NOMO-1 (cell line): ENCODE results near the gene SUSD1.
A peak's percentile ranks its signal among the peaks of the same experiment; 100 is the strongest.
"Not testable (repeated sequence)": the region's sequence is repeated elsewhere in the genome, so short reads cannot be mapped to it uniquely, and the experiment has no call there.

Experiments
- DNase-seq, 2 experiments: peaks; one replicate each; lab custom pipeline; 2025; ENCODE audit not compliant: unreplicated experiment in 2 of 2; lab: John Stamatoyannopoulos, UW

Gene SUSD1

DNA sequence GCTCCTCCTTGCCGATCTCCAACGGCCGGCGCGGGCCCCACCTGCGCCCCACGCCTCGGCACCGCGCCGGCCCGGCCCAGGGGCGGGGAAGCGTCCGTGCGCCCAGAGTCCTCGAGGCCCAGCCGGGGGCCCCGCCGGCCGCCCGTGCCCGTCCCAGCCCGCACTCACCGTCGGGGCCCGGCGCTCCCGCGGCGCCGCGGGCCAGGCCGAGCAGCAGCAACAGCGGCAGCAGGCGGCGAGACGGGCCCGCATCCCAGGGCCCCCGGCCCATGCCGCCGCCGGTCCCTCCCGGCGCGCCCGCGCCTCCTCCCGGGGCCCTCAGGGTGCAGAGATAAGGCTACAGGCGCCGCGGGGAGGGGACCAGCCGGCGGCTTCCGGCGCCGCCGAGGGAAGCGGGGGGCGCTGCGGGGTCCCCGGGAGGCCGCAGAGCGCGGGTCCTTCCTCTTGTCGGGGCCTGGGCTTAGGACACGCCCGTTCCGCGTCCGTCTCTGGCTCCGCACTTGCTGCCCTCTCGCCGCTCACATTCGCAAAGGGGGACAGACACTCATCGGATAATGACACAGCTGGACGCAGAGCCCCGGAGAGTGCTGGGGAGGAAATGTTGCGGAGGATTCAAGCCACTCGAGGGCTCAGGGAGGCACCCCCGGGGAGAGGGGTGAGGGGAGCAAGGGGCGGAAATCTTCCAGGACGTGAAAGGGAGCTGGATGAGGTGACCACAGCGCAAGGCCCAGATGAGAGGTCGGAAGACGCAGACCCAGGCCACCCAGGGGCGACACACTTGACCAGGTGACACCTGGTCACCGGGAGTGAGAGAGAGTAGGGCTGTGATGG is at the start of gene SUSD1:
SUSD1 (minus strand) TSS at position 333 of the 831 bp plus-strand sequence; CDS start at position 271, 62 bp downstream.
- peak; percentile 17 to 31 for DNase-seq

DNA sequence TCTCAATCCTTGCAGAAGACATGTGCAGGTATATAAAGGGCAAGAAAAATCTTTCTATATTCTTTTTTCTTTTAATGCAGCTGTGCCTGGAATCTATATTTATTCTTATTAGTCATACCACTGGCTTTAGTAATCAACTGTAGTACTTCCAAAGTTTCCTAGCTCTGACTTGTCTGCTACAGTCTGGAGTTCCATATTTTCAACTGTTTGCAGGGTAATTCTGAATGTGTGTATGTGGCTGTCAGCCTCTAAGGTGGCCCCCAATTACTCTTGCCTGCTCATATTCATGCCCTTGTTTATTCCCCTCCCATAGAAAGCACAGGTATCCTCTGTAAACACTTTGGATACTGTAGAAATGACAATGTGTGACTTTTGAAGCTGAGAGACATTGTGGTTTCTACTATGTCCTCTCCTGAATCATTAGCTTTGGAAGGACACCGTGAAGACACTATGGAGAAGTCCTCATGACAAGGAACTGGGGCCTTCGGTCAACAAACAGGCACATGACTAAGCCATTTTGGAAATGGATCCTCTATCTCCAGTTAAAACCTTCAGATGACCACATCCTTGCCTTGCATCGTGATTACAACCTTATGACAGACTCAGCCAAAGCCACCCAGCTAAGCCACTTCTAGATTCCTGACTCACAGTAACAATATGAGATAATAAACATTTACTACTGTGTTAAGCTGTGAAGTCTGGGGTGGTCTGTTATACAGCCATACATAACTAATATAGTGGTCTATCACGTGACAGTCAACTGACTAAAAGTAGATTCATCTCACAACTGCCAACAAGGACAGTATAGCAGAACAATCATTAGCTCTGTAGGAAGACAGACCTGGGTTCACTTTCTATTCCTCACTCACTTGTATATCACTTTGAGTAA is 49.5 kb upstream of the SUSD1 start:
- DNase-seq, result no peak

DNA sequence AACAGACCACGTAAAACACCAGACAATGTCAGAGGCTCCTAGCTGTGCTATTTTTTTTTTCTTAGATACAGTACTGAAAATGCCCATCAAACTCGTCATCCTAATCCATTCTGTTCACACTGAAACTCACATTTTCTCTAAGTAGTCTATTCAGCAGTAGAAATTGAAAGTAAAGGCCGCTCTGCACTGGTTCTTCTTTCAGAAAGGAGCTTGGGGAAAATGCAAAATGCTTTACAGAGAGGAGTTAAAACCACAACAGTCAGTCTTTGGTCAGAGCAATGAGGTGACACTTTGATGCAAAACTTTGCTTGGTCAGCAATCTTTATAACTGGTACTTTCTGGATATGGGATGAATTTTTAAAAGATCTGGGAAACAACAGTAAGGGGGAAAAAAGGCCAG is 43.8 kb upstream of the SUSD1 start:
- DNase-seq, result no peak

DNA sequence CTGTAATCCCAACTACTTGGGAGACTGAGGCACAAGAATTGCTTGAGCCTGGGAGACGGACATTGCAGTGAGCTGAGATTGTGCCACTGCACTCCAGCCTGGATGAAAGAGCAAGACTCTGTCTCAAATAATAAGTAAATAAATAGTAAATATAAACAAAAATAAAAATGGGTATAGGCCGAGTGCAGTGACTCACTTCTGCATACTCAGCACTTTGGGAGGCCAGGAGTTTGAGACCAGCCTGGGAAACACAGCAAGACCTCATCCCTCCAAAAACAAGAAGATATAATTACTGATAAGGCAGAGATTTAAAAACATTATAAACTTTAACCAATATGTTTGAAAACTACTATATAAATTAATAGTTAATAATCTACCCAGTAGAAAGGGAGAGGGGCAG is 37.8 kb upstream of the SUSD1 start:
- no peak for DNase-seq

DNA sequence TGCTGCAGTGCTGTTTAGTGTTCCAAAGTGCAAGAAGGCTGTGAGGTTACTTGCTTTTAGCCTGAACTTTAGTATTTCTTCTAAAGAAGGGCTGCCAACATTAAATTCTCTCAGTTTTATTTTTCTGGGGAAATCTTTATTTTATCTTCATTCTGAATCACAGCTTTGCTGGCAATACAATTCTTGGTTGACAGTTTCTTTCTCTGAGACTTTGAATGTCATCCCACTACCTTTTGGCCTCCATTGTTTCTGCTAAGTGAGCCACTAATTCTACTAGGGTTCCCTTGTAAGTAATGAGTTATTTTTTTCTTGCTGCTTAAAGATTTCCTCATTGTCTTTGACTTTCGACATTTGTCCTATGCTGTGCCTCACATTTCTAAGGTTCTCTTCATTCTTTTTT is 32.4 kb upstream of the SUSD1 start:
- no peak for DNase-seq

DNA sequence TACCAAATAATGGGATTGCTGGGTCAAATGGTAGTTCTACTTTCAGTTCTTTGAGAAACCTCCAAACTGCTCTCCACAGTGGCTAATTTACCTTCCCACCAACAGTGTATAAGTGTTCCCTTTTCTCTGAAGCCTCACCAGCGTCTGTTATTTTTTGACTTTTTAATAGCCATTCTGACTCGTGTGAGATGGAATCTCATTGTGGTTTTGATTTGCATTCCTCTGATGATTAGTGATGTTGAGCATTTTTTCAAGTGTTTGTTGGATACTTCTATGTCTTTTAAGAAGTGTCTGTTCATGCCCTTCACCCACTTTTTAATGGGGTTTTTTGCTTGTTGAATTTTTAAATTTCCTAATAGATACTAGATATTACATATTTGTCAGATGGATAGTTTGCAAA is 28.4 kb upstream of the SUSD1 start:
- no peak for DNase-seq

DNA sequence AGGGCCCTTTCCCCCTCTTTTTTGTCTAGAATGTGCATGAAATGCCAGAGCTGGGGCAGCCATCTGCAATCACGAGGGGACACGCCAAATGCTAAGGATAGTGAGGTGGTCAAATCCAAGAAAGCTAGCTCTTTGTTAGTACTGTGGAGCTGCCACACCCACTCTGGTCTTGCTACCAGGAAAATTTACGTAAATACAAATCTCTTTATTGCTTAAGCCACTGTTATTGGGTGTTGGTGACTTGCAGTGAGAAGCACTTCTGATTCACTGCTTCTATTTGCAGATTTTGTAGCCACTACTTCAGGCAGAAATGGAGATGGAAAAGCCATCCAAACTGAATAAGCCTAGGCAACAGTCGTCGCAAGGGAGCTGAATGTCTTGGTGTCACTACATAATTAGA is 25.6 kb upstream of the SUSD1 start:
- no peak for DNase-seq

DNA sequence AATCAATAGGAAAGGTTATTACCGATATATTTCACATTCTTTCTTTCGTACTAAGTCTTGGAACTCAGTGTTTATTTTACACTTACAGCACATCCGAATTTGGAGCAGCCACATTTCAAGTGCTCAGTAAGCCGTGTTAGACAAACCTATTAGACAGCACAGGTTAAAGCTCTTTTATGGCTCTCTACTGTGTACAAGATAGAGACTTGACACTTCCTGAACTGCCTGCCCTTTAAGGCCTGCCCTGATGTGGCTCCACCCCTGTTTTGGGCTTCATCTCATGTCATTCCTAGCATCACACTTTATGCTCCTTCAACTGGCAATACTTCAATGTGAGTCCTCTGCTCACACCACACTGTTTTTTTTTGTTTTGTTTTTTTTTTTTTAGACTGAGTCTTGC is 23.5 kb upstream of the SUSD1 start:
- no peak for DNase-seq

DNA sequence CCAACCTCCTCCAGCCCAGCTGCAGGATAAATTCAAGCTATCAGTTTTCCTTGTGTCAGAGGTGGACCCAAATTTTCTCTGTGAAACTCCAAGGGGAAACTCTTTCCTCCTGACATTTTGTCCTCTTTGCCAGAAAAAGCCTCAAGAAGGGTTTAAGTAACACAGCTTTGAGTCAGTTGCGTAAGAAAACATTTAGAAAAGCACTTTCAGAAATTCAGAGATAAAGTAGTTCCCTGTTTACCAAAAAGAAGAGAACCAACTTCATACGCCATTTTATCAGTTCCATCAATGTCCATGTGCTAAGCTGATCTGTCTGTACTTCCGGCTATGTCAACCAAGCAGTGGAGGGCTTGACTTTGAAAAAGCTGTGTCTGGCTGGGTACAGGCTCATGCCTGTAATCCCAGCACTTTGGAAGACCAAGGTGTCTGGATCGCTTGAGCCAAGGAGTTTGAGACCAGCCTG is 19.9 kb upstream of the SUSD1 start:
- peak in 1 of 2 experiments; percentile 59 for DNase-seq

DNA sequence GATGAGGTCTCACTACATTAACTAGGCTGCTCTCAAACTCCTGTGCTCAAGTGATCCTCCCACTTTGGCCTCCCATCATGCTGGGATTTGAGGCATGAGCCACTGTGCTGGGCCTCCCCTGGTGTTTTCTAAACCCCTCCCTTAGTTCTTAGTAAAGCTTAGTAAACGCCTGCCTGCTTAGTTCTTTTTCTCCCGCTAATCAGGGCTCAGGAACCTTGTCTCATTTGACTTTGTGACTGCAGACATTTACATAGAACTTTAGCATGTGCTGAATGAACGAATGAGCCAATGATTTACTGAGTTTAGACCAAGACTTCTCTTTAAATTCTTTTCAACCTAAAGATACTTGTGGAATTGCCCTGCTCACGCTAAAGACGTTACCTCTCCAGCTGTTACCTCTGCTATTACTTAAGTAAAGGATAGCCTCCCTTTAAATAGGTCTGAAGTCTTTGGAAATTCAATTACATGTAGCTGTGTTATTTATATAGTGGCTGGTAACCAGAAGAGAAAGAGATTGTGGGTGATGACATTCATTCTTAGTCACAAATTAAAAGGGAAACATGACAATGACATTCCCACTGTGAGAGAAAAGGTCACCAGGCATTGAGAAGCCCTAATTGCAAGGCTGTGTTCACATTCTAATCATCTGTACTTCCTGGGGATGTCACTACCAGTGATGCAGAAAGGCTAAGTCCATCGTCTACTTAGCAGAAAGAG is 18.6 kb upstream of the SUSD1 start:
- DNase-seq, result no peak

DNA sequence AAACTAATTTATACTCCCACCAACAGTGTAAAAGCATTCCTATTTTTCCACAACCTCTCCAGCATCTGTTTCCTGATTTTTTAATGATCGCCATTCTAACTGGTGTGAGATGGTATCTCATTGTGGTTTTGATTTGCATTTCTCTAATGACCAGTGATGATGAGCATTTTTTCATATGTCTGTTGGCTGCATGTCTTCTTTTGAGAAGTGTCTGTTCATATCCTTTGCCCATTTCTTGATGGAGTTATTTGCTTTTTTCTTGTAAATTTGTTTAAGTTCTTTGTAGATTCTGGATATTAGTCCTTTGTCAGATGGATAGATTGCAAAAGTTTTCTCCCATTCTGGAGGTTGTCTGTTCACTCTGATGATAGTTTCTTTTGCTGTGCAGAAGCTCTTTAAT is 15.2 kb upstream of the SUSD1 start:
- not testable (repeated sequence) for DNase-seq

DNA sequence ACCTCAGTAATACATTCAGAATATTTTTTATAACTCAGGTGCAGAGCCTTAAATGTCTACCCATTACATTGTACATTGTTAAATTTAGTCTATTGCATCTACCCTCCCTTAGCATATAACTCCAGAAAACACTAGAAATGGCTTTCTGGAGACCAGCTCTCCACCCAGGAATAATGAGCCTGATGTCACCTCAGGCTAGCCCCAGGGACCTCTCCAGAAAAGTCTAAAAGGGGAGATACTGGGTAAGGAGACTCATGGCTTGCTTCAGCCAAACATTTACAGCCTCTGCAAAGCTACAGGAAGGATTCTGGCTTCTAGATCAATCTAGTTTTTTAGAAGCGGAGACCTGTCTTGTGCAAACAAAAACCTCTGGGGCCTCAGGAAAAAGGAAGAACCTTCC is 13.8 kb upstream of the SUSD1 start:
- no peak for DNase-seq

DNA sequence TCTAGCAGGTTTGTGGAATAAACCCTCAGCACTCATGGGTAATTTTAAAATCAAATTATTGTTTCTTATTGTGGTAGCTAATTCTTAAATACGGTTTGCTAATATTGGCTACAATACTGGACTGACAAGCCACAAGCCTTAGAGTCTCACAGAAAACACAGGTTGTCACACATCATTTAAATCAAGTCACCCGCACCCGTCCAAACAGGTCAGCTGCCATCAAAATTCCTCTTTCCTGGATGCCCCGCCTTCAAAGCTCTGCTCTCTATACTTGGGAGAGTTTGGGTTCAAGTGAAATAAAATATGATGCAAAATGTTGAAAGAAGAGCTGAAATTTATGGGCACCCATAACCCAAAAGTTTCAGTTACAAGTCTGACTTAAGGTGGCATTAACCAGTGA is 12.3 kb upstream of the SUSD1 start:
- no peak for DNase-seq

DNA sequence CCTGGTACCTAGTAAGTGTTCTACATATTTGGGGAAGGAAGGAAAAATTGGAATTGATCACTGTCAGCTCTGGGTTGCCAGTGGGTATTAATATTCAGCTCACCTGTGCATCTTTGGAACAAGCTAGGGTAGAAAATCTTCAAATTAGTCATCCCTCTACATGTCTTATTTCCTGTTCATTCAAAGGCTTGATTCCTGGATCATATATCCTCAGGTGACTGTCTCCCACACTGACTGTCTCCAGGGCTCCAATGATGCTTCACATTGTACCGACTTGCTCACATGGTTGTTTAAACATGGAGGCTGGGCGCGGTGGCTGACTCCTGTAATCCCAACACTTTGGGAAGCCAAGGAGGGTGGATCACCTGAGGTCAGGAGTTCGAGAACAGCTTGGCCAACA is 11.6 kb upstream of the SUSD1 start:
- DNase-seq, result no peak

DNA sequence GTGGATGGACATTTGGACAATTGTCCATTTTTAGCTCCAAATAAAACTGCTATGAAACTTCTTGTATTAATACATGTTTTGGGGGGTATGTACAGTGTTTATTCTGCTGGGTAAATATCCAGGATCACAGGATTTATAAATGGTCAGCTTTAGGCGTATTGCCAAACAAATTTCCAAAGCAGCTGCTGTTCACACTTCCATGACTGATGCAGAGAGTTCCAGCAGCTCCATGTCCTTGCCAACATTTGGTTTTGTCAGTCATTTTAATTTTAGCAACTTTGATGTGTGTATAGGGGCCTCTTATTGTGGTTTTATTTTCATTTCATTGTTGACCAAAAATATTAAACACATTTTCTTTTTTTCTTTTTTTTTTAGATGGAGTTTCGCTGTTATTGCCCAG is 9.8 kb upstream of the SUSD1 start:
- DNase-seq, result no peak

DNA sequence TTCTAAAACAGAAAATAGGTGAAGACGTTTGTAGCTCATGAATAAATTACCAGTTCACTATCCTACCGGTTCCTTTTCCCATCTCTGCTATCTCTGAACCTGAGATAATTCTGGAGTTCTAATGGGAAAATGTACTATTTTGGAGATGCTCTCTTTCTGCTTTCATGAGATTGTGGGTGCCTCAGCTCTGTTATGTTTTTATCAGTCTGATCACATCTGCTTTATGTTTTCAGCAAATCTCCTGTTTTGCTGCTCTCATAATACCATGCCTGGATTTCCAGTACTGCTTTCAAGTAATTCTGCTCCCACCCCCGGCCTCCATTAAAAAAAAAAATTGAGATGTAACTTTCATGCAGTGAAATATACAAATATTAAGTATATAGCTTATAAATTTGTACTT is 9.1 kb upstream of the SUSD1 start:
- DNase-seq, result no peak

DNA sequence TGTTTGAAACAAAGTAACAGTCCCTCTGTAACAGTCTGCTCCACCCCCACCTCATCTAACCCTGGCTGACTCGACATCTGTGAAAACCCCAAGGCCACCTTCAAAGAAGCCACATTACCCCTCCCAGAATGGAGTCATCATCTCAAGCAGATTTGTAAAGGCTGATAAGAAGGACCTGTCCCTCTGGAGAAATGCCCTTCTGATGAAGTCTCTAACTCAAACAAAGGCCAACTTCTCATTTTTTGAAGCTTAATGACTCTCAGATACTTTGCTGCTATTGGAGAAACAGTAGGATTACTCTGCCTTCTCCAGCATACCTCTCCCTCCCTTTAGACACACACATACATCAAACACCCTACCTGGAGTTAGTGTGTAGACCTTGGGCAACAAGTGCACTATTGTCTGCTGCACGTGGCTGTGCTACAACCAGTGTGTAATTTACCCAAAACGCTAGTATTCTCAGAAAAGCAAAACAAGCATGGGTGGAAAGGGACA is 5.3 kb upstream of the SUSD1 start:
- peak in 1 of 2 experiments; percentile 38 for DNase-seq

DNA sequence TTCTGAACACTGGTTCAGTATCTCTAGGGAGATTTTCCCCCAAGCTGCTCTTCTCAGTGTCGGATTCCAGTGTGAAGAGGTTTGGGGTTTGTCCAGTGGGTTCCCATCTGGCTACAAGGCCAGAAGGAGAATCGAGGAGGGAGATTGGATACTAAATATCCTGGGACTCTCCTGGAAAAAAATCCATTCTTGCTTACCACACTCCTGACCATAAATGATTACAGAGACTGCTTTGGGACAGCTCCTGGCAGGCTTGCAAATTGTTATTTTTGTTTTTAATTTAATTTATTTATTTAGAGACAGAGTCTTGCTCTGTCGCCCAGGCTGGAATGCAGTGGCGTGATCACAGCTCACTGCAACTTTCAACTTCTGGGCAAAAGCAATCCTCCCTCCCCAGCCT is 4.7 kb upstream of the SUSD1 start:
- DNase-seq, result no peak

DNA sequence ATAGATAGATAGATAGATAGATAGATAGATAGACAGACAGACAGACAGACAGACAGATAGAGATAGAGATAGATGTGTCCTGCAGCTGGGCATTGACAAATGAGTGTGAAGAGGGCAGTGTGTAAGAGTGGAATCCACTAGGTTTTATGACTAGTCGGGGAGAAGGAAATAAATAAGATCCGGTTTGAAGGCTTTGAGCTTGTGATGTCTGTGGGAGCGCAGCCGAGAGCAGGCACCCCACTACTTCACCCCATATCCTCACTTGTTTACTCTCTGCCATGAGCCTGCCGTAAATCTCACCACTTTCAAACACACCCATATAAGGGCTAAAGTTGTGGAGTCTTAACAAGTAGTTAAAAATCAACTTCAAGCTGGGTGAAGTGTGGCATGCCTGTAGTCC is 1.4 kb upstream of the SUSD1 start:
- DNase-seq, result no peak

DNA sequence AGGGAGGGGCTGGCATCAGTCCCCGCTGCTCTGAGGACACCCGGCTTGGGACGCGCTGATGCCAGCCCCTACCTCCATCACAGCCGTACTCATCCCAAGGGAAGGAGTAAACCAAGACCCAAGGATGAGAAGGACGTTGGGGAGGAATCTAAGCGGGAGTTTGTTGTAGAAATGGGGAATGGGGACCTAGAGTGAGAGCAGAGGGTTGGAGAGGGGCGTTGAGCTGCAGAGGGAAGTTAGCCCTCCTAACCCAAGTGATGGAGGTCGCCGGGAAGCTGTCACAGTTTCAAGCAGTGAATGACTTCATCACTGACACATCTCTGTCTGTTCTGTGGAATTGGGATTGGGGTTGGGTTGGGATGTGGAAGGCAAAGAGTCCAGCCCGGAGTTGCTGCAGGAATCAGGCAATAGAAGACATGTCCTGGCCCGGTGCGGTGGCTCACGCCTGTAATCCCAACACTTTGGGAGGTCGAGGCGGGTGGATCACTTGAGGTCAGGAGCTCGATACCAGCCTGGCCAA is 759 bp upstream of the SUSD1 start:
- DNase-seq, result no peak
